G401 (cell line): ENCODE measurements around the gene EZH2. TPM values are rescaled to one million over a fixed set of nuclear protein-coding genes. Genes with fewer than 3 reads are reported as not detected.

Experiments
- DNase-seq: peaks from one replicate; pipeline ENCODE4 v3.0.0-alpha.2; 2015; ENCODE audit warnings: low spot score
- in situ Hi-C: cut with HindIII; loops from 2 replicates; pipeline ENCODE4 v1.10.0; 2016; ENCODE audit warnings: low sequenced_read_pairs, mixed read lengths
- total RNA-seq: library from RNA; depleted of rRNA; stranded (reverse); fragments of >200 nt; shearing (Covaris generic); gene quantifications from 2 replicates; pipeline ENCODE4 v1.2.3, GENCODE V29; 2014

EZH2 gene
- total RNA-seq, 1 experiment from 2014 or later = 37.5 TPM

DNA sequence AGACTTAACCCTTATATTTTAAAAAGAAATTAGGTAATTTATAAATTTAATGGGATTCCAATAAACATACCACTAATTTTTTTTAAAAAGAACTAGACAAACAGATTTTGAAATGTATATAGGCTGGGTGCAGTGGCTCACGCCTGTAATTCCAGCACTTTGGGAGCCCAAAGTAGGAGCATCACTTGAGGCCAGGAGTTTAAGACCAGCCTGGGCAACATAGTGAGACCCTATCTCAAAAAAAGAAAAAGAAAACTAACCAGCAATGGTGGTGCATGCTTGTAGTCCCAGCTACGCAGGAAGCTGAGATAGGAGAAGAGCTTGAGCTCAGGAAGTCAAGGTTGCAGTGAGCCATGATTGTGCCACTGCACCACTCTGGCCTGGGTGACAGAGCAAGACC lies 62.7 kb downstream of the EZH2 start:
- DNase-seq = no peak
- in situ Hi-C loops = no loop called here

GRCh38 chr7:148819697-148820360 lies 64.3 kb downstream of the EZH2 start:
- in situ Hi-C loops = no loop called here
- no peak for DNase-seq

- DNase-seq = no peak
- in situ Hi-C loops = no loop called here
Observed at GRCh38 chr7:148815612-148816011, 68.5 kb downstream of the EZH2 start.

- no peak for DNase-seq
- in situ Hi-C loops = no loop called here
Observed at GRCh38 chr7:148814922-148815559, 69.0 kb downstream of the EZH2 start.

GRCh38 chr7:148813890-148814289 lies 70.2 kb downstream of the EZH2 start:
- no peak for DNase-seq
- in situ Hi-C loops = no loop called here

DNA sequence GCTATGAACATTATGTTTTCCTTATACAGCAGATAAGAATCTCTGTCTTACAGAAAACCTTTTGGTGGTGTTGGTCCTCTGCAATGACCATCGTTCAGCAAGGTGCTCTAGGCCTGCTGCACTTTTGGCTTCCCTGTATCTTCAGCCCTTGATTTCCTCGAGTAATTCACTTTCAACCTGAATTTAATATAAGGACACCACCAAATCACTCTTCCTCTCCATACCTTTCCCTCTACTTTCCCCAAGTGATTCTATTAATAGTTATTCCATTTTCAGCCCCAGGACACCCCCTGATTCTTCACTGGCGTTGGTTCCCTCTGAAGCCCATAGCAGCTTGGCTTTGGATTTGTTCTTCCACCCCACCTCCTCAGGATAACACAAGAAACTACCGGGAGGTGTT lies 72.2 kb downstream of the EZH2 start:
- in situ Hi-C loops = no loop called here
- DNase-seq = no peak

- in situ Hi-C loops = no loop called here
- no peak for DNase-seq
Observed at GRCh38 chr7:148809856-148810255, 74.2 kb downstream of the EZH2 start.

DNA sequence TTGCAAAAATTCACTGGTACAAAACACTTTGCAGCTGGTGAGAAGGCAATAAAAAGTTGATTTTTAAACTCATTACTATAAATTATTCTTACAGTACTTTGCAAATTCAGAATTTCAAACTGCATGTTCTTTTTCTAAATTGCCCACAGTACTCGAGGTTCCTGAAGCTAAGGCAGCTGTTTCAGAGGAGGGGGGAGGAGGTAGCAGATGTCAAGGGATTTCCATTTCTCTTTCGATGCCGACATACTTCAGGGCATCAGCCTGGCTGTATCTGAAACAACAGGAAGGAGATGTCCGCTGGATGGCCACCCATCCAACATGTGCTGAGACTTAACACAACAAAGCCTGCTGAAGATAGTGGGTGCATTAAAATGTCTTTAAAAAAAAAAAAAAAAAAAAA lies 76.7 kb downstream of the EZH2 start:
- no peak for DNase-seq
- in situ Hi-C loops = no loop called here

GRCh38 chr7:148806187-148806586 lies 77.9 kb downstream of the EZH2 start:
- in situ Hi-C loops = no loop called here
- no peak for DNase-seq

DNA sequence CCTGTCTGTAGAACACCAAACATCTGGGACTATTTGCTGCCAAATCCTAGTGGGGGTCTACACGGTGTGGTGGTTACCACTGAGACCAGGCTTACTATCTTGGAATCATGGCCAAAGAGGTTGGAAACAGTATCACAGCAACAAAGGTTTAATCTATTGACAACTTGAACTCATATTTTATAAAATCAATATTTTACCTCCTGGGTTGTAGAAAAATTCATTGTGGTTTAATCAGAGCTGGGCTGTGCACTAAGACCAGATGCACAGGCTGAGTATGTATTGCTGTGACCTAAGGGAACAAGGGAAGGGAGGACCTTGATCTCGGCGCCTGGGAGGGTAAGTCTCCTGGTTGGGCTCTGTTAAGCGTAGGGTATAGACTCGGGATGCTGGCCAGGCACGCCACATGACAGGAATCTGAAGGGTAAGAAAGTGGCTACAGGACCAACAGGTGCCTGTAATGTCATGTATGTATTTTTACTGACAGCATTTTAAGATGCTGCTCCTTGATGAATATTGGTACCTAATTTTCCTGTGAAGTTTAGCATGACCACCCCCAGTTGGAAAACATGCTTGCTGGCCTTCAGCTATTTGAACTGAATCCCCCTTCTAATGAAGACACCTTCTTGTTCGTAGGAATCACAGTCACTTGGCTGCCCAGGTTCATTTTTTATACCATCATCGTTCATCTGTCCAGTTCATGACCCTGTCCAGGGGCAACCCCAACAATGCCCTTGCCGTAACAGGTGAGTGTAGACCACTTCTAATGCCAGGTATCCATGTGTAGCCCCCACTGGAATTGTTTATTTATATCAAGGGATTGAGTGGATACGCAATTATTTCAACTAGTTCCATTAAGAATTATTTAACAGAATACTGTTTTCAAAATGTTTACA lies 79.5 kb downstream of the EZH2 start:
- in situ Hi-C loops = no loop called here
- DNase-seq = no peak

DNA sequence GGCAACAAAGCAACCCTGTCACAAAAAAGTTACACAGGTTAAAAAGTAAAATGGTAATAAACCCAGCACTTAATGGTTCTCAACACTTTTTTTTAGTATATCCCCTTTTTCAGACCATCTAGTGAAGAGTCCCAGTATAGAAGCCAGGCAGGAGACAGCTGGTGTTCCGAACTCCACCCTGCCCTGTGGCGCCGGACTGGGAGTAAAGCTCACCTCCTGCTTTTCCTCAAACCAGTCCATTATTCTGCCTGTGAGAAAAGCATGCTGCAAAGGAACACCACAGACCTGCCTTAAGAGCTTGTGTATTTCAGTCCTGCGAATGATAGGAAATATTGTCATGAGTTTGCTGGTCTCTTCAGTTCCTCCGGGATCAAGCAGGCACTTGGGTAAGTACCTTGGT lies 81.0 kb downstream of the EZH2 start:
- in situ Hi-C loops = no loop called here
- DNase-seq = no peak

GRCh38 chr7:148802101-148802493 lies 82.0 kb downstream of the EZH2 start:
- in situ Hi-C loops = no loop called here
- DNase-seq = no peak

GRCh38 chr7:148800677-148801076 lies 83.4 kb downstream of the EZH2 start:
- in situ Hi-C loops = no loop called here

GRCh38 chr7:148799893-148800555 lies 84.1 kb downstream of the EZH2 start:
- in situ Hi-C loops = no loop called here
- DNase-seq = peak; percentile 8

More at GRCh38 chr7:148800677-148801076, 83.4 kb downstream of the EZH2 start:
- DNase-seq = peak; percentile 67

- in situ Hi-C loops = no loop called here
- DNase-seq = no peak
Observed at GRCh38 chr7:148796841-148797240, 87.2 kb downstream of the EZH2 start.

DNA sequence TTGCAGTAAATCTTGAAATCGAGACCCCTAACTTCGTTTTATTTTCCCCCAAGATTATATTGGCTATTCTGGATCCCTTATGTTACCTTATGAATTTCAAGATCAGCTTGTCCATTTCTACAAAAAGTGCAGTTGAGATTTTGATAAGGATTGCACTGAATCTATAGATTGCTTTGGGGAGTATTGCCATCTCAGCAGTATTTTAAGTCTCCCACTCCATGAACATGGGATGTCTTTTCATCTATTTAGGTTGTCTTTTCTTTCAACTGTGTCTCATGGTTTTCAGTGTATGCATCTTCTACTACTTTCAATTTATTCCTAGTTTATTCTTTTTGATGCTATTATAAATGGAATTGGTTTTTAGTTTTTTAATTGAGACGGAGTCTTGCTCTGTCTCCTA lies 89.6 kb downstream of the EZH2 start:
- in situ Hi-C loops = no loop called here
- DNase-seq = no peak

GRCh38 chr7:148793590-148793989 lies 90.5 kb downstream of the EZH2 start:
- DNase-seq = no peak
- in situ Hi-C loops = no loop called here

DNA sequence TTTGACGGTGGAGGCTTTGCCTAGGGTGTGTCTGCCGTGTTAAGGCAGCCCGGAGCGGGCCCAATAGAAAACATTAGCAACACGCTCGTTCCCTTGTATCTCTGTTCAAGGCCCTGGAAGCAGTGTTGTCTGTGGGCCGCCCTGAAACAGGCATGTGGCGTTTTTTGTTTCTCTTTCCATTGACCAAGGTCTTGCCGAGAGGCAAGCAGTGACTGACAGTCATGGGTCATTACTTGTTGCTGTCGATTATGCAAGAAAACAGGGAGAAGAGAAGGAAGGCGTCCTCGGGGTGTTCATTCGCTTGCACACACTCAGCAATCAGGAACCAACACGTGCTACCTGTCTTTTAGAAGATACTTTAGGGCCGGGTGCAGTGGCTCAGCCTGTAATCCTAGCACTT lies 92.5 kb downstream of the EZH2 start:
- DNase-seq = no peak
- in situ Hi-C loops = no loop called here

DNA sequence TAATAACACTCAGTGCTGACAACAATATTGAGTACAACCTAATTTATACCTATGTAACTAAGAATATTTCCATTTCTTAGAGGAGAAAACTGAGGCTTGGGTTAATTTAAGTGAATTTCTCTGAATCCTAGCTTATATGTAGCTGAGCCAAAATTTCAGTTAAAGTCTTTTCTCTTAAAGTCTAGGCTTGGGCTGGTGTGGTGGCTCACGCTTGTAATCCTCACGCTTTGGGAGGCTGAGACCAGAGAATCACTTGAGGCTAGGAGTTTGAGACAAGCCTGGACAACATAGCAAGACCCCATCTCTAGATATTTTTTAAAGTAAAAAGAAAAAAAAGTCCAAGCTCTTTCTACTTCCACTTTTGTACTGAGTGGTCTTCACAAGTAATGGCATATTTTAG lies 93.2 kb downstream of the EZH2 start:
- in situ Hi-C loops = no loop called here
- DNase-seq = no peak
